Natural killer cell (primary cell): ENCODE measurements around the gene PRRG1. TPM values are rescaled to one million over a fixed set of nuclear protein-coding genes. Genes with fewer than 3 reads are reported as not detected.
"Not testable (repeated sequence)": the region's sequence is repeated elsewhere in the genome, so short reads cannot be mapped to it uniquely, and the experiment has no call there.

Experiments
- ATAC-seq, 3 donors: fragments of 150-1000 bp in 2 of 3; fragments of 200-7000 bp in 1 of 3; cut with Tn5 transposase; 1 replicate in 1 of 3; 2 replicates in 2 of 3; pipeline ENCODE4 v1.10.0; 2021; ENCODE audit warnings: mild to moderate bottlenecking in 2 of 3, moderate library complexity in 2 of 3
- DNase-seq, 2 donors: peaks; one replicate each; pipeline versions ENCODE4 v3.0.0 to v3.0.0-alpha.2; 2013 to 2021; ENCODE audit warnings: mixed read lengths in 1 of 2
- H3K27ac ChIP-seq: one replicate; pipeline ENCODE4 v1.5.1; 2013; ENCODE audit warnings: mild to moderate bottlenecking, low read length
- H3K27me3 ChIP-seq: one replicate; pipeline ENCODE4 v1.6.1; 2013; ENCODE audit warnings: low read length; ENCODE audit not compliant: control insufficient read depth, insufficient read depth
- H3K36me3 ChIP-seq: one replicate; pipeline ENCODE4 v1.6.1; 2013; ENCODE audit warnings: low read length; ENCODE audit not compliant: control insufficient read depth, insufficient read depth
- H3K4me1 ChIP-seq: one replicate; pipeline ENCODE4 v1.6.1; 2013; ENCODE audit warnings: low read length; ENCODE audit not compliant: control insufficient read depth, insufficient read depth
- H3K4me3 ChIP-seq: one replicate; pipeline ENCODE4 v1.5.1; 2013; ENCODE audit warnings: low read length
- H3K9me3 ChIP-seq: one replicate; pipeline ENCODE4 v1.6.1; 2013; ENCODE audit warnings: low read length; ENCODE audit not compliant: control insufficient read depth, insufficient read depth
- H3K27ac Mint-ChIP-seq, 2 donors: one replicate each; pipeline ENCODE4 v1.8.0; 2022; ENCODE audit warnings: mild to moderate bottlenecking in 2 of 2, mixed read lengths in 2 of 2, moderate library complexity in 1 of 2
- H3K27me3 Mint-ChIP-seq, 2 donors: one replicate each; pipeline ENCODE4 v1.8.0; 2022; ENCODE audit warnings: low read depth in 2 of 2, mixed read lengths in 2 of 2
- H3K36me3 Mint-ChIP-seq: one replicate; pipeline ENCODE4 v1.8.0; 2022; ENCODE audit warnings: mixed read lengths
- H3K4me1 Mint-ChIP-seq, 2 donors: one replicate each; pipeline ENCODE4 v1.8.0; 2022; ENCODE audit warnings: mixed read lengths in 2 of 2
- H3K4me3 Mint-ChIP-seq: one replicate; pipeline ENCODE4 v1.8.0; 2022; ENCODE audit warnings: mild to moderate bottlenecking, moderate library complexity, mixed read lengths
- H3K9me3 Mint-ChIP-seq, 2 donors: one replicate each; pipeline ENCODE4 v1.8.0; 2022; ENCODE audit warnings: mixed read lengths in 2 of 2
- WGBS: methylation state at CpG from one replicate; pipeline ENCODE4 v1.1.7; 2013; ENCODE audit warnings: missing lambda C conversion rate; ENCODE audit not compliant: insufficient coverage; 5-methylcytosine and 5-hydroxymethylcytosine counted together
- intact Hi-C: fragments of 100-400 bp; cut with micrococcal nuclease; formaldehyde crosslinking; loops from one replicate; pipeline ENCODE4 v1.14.2; 2022
- total RNA-seq, 4 donors: library from RNA; stranded (reverse); fragments of 120-200 nt in 1 of 4; gene quantifications; one replicate each; pipeline versions ENCODE4 v1.2.3 to v1.2.4, GENCODE V29; 2013 to 2022
- TF ChIP-seq, protein P1 (sequence below): fragments of 200-600 bp; IDR thresholded peaks from one replicate; pipeline ENCODE4 v1.8.0; 2022; ENCODE audit warnings: antibody characterized with exemption

PRRG1 gene
- total RNA-seq, 3 donors from 2014 or later (not counting 1 experiment from before 2014, with no cell fraction given): not detected

DNA sequence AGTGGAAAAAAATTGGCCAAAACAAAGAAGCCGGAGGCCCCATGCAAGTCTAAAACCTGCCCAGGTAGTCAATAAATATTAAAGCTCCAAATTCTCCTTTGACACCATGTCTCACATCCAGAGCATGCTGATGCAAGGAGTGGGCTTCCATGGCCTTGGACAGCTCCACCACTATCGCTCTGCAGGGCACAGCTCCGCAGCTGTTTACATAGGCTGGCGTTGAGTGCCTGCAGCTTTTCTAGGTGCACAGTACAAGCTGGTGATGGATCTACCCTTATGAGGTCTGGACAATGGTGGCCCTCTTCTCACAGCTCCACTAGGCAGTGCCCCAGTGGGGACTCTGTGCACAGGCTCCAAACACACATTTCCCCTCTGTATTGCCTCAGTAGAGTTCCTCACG is 138.1 kb downstream of the PRRG1 start:
- Mint-ChIP-seq H3K27me3 (peaks cover 0 to 30% of the 10 kb centered on the region in 2 donors), H3K36me3 (no peaks in the 10 kb centered on the region)

DNA sequence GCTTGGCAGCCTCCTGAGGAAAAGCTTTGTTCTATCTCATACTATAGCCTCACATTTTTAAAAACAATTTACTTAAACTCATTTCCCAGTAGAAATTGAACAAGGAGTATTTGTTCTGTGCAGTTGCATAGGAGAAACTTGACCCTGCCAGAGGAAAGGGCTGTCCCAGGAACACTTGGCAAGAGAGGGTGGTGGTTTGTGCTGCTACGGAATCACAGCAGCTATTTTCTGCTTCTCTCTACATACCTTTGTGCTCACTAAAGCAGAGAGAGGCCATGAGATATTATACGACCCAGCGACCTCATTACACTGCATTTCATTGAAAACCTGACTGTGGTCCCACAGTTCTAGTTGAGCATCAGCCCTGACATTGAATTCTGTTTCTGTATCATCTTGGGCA is 139.2 kb downstream of the PRRG1 start:
- Histone ChIP-seq H3K9me3 (no peaks in the 10 kb centered on the region), H3K36me3 (no peaks in the 10 kb centered on the region), H3K4me3 (no peak overlapping the region), H3K27me3 (no peaks in the 10 kb centered on the region), H3K4me1 (no peaks in the 10 kb centered on the region), H3K27ac (no peak overlapping the region)
- no peaks in the 10 kb centered on the region for H3K9me3 Mint-ChIP-seq
- DNase-seq (no peak), ATAC-seq (no peak)
- no peak overlapping the region for H3K4me3 Mint-ChIP-seq
- no peak overlapping the region for H3K27ac Mint-ChIP-seq
- WGBS: 94% methylated on average over 2 of the region's 3 CpGs
- no peaks in the 10 kb centered on the region for H3K4me1 Mint-ChIP-seq
- TF ChIP-seq, protein P1, sequence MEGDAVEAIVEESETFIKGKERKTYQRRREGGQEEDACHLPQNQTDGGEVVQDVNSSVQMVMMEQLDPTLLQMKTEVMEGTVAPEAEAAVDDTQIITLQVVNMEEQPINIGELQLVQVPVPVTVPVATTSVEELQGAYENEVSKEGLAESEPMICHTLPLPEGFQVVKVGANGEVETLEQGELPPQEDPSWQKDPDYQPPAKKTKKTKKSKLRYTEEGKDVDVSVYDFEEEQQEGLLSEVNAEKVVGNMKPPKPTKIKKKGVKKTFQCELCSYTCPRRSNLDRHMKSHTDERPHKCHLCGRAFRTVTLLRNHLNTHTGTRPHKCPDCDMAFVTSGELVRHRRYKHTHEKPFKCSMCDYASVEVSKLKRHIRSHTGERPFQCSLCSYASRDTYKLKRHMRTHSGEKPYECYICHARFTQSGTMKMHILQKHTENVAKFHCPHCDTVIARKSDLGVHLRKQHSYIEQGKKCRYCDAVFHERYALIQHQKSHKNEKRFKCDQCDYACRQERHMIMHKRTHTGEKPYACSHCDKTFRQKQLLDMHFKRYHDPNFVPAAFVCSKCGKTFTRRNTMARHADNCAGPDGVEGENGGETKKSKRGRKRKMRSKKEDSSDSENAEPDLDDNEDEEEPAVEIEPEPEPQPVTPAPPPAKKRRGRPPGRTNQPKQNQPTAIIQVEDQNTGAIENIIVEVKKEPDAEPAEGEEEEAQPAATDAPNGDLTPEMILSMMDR: no peak
- H3K27me3 Mint-ChIP-seq: peaks cover 0 to 20% of the 10 kb centered on the region in 2 donors
- H3K36me3 Mint-ChIP-seq: no peaks in the 10 kb centered on the region
- intact Hi-C loops: no loop called here

More for the DNA sequence above, 138.1 kb downstream of the PRRG1 start:
- 95% methylated on average over 4 of the region's 5 CpGs for WGBS
- H3K27ac ChIP-seq: no peak overlapping the region
- TF ChIP-seq, protein P1: no peak
- no peaks in the 10 kb centered on the region for H3K9me3 Mint-ChIP-seq
- no peak overlapping the region for H3K4me3 Mint-ChIP-seq
- H3K27ac Mint-ChIP-seq: no peak overlapping the region
- no peaks in the 10 kb centered on the region for H3K27me3 ChIP-seq
- H3K4me3 ChIP-seq: no peak overlapping the region
- no peaks in the 10 kb centered on the region for H3K9me3 ChIP-seq
- H3K36me3 ChIP-seq: no peaks in the 10 kb centered on the region
- intact Hi-C loops: no loop called here
- no peak for ATAC-seq
- no peak for DNase-seq
- no peaks in the 10 kb centered on the region for H3K4me1 ChIP-seq
- no peaks in the 10 kb centered on the region for H3K4me1 Mint-ChIP-seq

DNA sequence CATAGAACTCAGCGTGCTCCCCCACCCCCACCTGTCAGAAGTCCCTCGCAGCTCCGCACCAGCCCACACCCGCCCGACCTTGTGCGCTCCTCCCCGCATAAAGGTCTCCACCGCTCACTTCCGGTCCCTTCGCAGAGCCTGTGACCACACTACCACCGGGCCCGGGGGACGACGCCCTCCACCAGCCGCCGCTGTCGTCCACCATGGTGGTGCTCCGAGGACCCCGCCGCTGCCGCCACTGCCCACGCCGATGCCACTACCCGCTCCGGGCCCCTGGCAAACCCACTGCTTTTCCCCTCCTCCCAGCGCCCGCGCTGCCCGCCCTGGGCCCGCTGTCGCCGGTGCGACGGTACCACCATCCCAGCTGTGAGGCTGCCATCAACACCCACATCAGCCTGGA is 142.5 kb downstream of the PRRG1 start:
- H3K36me3 ChIP-seq: no peaks in the 10 kb centered on the region
- H3K27ac Mint-ChIP-seq: no peak overlapping the region
- no peaks in the 10 kb centered on the region for H3K9me3 ChIP-seq
- ATAC-seq: no peak
- no peak overlapping the region for H3K27ac ChIP-seq
- DNase-seq: no peak
- H3K9me3 Mint-ChIP-seq: no peaks in the 10 kb centered on the region
- no peaks in the 10 kb centered on the region for H3K27me3 Mint-ChIP-seq
- WGBS: 98% methylated on average over 26 of the region's 34 CpGs
- no peak overlapping the region for H3K4me3 ChIP-seq
- intact Hi-C loops: no loop called here
- no peaks in the 10 kb centered on the region for H3K36me3 Mint-ChIP-seq
- no peaks in the 10 kb centered on the region for H3K27me3 ChIP-seq
- no peaks in the 10 kb centered on the region for H3K4me1 ChIP-seq
- H3K4me1 Mint-ChIP-seq: no peaks in the 10 kb centered on the region
- no peak overlapping the region for H3K4me3 Mint-ChIP-seq
- TF ChIP-seq, protein P1: no peak

DNA sequence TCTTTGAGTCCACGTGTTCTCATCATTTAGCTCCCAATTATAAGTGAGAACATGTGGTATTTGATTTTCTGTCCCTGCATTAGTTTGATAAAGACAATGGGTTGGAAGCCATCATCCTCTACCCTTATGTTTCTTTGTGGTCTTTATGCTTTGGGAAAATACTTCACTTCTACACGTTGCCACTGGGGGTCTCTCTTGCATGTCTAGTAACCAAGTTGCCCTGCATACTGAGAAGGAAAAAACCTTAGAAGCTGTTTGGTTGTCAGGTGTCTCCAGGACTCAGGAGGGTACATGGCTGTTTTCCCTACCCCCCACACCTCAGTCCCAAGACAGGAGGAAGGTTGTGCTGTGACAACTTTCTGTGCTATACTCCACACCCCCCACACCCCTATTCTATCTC is 146.6 kb downstream of the PRRG1 start:
- WGBS: no CpG with 5 or more reads among the region's 2 CpGs
- H3K4me3 ChIP-seq, H3K27me3 ChIP-seq, DNase-seq, intact Hi-C loops, H3K36me3 Mint-ChIP-seq, H3K36me3 ChIP-seq, ATAC-seq, H3K9me3 ChIP-seq, H3K27ac ChIP-seq, H3K4me1 ChIP-seq, H3K4me1 Mint-ChIP-seq, H3K9me3 Mint-ChIP-seq, H3K4me3 Mint-ChIP-seq, H3K27ac Mint-ChIP-seq: not testable (repeated sequence)
- H3K27me3 Mint-ChIP-seq: peaks cover 0 to 10% of the 10 kb centered on the region in 2 donors

DNA sequence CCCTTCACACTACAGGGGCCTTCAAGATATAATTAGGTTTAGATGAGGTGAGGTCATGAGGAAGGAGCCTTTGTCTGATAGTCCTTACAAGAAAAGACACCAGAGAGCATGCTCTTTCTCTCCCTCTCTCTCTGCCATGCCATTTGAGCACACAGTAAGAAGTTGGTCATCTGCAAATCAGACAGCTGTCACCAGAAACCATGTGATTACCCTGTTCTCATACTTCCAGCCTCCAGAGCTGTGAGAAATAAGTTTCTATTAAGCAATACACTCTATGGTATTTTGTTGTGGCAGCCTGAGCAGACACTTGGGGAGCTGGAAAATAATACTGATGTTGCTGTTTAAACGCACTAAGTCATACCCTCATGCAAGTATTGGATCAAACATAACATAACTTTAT is 148.0 kb downstream of the PRRG1 start:
- H3K4me3 Mint-ChIP-seq, H3K36me3 Mint-ChIP-seq, intact Hi-C loops, H3K9me3 ChIP-seq, ATAC-seq, H3K4me3 ChIP-seq, H3K4me1 Mint-ChIP-seq, DNase-seq, H3K9me3 Mint-ChIP-seq, H3K36me3 ChIP-seq, H3K27me3 ChIP-seq, H3K4me1 ChIP-seq, H3K27ac ChIP-seq, H3K27ac Mint-ChIP-seq: not testable (repeated sequence)
- no CpG with 5 or more reads among the region's 1 CpG for WGBS
- peaks cover 0 to 12% of the 10 kb centered on the region in 2 donors for H3K27me3 Mint-ChIP-seq

DNA sequence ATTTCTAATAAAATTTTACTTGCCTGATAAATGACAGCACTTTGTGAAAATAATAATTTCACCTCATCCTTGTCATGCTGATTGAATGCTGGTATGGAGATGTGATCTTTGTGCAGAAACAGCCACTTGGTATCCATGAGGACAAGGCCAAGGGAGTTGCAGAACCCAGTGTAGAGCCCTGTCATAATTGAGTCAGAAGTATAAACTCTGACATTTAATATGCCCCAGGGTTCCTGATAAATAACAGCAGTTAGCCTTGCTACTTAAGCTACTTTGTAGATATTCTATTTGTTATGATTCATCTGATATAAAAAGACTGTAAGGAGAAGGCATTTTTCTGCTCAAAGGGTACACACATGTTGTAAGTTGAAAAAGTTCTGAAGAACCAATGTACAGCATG is 149.2 kb downstream of the PRRG1 start:
- H3K27ac ChIP-seq, H3K27ac Mint-ChIP-seq, H3K4me1 Mint-ChIP-seq, intact Hi-C loops, H3K4me3 Mint-ChIP-seq, H3K36me3 Mint-ChIP-seq, H3K27me3 ChIP-seq, H3K9me3 Mint-ChIP-seq, ATAC-seq, H3K4me1 ChIP-seq, H3K4me3 ChIP-seq, DNase-seq, H3K9me3 ChIP-seq, H3K36me3 ChIP-seq: not testable (repeated sequence)
- peaks cover 0 to 12% of the 10 kb centered on the region in 2 donors for H3K27me3 Mint-ChIP-seq
